GM18520 (cell line): ENCODE results near the gene S100A3.

Source experiments
- ATAC-seq: cut with Tn5 transposase; IDR thresholded peaks from one replicate; pipeline ENCODE4 v1.9.1; 2021; ENCODE audit not compliant: unreplicated experiment

Gene S100A3

GRCh38 chr1:153550398-153550758 lies 1.3 kb upstream of the S100A3 start:
- no peak for ATAC-seq

- ATAC-seq = no peak
Measured at GRCh38 chr1:153549741-153550397, 811 bp upstream of the S100A3 start.

- ATAC-seq = no peak
Measured at GRCh38 chr1:153547560-153548551, 1.2 kb downstream of the S100A3 start.

- no peak for ATAC-seq
Measured at GRCh38 chr1:153546796-153547559, 2.1 kb downstream of the S100A3 start.

DNA sequence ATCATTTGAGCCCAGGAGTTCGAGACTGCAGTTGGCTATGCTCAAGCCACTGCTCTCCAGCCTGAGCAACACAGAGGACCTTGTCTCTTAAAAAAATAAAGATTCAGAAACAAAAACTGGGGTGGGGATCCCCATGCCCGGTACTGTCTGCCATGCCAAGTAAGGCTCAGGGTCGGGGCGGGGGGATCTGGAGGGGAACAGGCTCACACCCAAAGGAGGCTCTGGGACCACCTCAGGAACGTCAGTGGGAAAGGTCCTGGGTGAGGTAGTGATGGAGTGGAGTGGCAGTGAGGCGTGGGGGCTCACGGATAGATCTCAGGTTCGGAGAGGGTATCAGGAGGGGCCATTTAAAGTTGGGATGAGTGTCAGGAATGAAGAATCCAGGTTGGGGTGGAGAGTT lies 2.7 kb downstream of the S100A3 start:
- no peak for ATAC-seq

DNA sequence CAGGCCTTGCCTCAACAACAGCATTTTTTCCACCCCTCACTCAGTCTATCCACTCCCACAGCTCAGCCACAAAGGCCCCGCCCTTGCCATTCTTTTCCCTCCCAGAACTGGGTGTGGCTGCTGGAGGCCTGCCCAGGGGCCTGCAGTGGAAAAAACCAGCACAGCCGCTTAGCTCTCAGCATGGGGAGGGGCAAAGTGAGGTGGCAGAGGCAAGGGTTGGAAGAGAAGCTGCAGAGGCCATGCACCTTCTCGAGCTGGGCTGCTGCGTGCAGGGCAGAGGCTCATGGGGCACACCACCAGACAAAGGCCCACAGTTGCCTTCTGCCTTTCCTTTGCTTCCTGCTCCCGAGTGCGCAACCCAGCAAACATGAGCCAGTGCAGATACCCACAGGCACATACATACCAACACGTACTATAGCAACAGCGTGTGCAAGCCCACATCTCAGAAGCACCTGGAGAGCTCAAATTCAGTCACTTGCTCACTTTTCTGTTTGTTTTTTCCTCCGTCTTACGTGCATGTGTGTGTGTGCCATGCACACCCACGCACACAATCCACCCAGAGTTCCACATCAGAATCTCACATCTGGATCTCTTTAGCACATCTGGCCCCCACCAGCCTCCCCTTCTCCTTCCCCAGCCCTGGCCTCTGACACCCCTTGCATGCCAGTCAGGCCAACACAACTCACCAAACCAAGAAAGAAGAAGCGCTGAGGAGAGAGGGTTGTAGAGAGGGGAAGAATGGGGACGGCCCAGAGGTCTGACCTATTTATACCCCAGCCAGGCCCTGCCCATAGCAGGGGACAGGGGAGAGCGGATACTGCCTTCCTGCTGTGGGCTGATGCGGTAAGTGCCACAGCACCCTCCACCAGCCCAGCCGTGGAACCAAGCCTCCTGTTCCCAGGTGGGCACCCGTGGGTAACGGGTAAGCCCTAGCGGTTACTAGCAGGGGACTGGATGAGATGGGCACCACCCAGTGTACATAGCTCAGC lies 3.7 kb downstream of the S100A3 start, which contains the start of gene S100A4:
Gene S100A4 (minus strand): TSS at position 740 of the 989 bp plus-strand sequence. CDS start 1,012 bp downstream, outside the sequence.
- ATAC-seq = no peak

DNA sequence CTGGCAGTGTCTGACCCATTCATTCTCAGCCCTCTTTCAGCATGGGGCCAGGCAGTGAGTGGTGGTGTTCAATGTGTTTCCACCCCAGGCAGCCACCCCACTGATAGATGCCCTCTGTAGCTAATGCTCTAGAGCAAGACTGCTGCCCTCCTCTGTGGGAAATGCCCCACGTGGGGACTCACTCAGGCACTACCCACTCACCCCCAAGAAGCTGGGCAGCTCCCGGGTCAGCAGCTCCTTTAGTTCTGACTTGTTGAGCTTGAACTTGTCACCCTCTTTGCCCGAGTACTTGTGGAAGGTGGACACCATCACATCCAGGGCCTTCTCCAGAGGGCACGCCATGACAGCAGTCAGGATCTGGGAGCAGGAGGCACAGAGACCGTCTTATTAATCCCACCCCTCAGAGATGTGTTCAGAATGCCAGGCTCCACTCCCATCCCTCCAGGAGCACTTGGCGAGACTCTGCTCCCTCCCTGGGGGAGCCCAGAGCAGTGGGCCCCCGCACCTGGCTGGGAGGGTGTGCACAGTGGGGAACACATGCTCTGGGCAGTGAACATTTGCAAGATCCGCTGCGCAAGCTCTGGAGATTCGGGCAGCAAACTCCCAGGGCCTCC lies 4.5 kb downstream of the S100A3 start:
- ATAC-seq = no peak

GRCh38 chr1:153543736-153544135 lies 5.3 kb downstream of the S100A3 start:
- ATAC-seq = no peak

DNA sequence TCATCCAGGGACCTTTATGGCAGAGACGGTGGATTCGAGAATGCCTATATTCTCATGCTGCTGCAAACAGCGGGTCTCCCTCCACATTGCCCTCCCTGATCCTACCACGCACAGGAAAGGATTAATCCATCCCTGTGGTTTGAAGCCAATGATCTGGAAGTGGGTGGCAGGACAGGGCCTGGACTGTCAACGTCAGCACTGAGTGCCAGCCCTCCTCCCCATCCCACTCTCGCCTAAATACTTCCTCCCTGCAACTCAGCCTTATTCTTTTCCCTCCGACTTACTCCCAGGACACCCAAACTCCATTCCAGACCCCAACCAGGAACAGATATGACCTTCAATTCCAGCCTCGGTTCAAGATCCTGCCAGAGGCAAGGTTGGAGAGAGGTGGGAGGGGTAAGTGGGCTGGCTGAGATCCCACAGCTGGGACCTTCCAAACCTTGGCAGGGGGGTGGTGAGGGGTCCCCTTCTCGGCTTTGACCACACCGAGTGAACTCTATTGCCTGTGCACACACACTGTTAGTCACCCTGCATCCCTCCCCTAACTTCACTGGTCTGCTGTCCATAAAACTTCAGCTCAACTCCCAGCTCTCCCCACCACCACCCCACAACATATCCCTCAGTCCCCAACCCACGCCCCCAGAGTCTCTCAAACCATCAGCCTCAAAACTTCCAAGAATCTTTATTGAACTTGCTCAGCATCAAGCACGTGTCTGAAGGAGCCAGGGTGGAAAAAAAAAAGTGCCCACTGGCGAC lies 5.9 kb downstream of the S100A3 start:
- no peak for ATAC-seq

GRCh38 chr1:153541641-153542590 lies 7.1 kb downstream of the S100A3 start:
- no peak for ATAC-seq

DNA sequence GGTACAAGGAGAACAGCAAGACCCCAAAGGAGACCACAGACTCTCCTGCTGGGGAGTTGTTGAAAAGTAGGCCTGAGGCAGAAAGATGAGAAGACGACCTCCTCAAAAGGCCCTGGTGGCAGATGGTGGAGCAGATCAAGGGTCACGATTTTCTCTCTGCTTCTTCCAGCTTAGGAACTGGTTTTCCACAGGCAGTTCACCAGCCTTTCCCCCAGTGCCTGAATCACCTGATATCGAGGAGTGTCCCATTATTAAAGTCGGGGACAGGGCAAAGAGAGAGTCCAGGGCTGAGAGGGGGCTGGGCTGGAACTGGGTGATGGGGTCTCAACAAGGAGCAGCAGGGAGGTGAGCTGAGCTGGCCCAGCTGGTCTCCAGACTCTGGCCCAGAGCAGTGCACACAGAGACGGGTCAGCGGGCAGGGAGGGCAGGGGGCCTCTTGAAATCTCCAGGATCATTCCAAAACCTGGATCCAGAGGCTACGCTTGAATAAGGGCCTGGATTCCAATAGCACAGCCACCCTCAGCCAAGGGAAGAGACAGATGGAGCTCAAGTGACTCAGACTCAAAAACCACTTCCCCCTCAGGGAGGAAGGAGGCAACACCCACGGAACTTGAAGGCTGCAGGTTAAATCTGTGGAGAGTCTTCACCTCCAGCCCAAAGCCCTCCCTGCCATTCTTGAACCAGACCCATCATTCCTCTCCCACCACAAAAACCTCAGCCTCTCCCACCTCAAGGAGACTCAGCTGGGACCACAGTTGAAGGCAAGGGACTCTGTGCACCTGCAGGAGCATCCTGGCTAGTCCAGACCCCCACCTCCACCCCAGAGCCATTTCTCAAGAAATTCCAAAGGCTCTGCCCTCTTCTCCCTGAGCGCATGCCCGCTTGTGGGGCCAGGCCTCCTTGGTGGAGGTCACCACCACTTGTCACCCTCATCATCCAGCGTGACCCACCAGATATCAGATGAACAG lies 8.4 kb downstream of the S100A3 start, which contains the start of gene S100A5:
Gene S100A5 (minus strand): TSS at position 541 of the 968 bp plus-strand sequence. CDS start 743 bp downstream, outside the sequence.
- no peak for ATAC-seq

DNA sequence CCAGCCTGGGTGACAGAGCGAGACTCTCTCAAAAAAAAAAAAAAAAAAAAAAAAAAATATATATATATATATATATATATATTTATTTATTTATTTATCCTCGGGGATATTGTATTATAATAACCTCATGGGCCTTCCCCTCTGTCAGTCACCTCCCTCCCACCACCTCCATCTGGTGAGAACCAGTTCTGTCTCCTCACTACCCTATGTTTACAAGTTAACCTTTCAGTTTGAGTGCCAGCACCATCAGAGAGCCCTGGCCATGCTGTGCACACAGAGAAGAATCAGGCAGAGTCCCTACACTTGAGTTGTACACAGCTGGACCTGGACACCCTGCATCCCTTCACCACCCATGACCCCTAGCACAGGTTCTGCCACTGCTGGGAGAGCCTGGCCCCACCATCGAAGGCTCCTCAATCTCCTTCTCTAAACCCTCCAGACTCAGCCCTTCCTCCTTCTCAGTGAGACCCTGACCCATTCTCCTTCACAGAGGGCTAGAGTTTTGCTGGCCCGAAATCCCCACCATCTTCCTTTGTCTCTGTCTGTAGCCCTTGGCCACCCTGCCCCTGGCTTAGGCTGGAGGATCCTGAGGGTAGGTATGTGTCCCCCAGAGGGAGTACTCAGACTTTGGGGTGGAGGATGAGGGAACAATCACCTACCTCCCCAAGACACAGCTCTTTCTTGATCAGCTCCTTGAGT lies 9.5 kb downstream of the S100A3 start:
- ATAC-seq = no peak

GRCh38 chr1:153538315-153538821 lies 10.7 kb downstream of the S100A3 start:
- ATAC-seq = no peak

- ATAC-seq = no peak
Measured at GRCh38 chr1:153537376-153537730, 11.7 kb downstream of the S100A3 start.

- no peak for ATAC-seq
Measured at GRCh38 chr1:153536671-153537375, 12.2 kb downstream of the S100A3 start.
